ENCODE measurements around the gene ITPK1. TPM values are rescaled to one million over a fixed set of nuclear protein-coding genes. Genes with fewer than 3 reads are reported as not detected.
A peak's percentile ranks its signal among the peaks of the same experiment; 100 is the strongest.

The ITPK1 gene
- total and polyA plus RNA-seq, 10 of the 15 experiments (the other 5 are each of a cell fraction or from before 2014, with no cell fraction given), result 1.3 to 73.2 (median 27.0) TPM

- TF ChIP-seq ZBTB33 (IDR thresholded peaks at IDR 0.05) (no peak), TCF7 (IDR thresholded peaks at IDR 0.05; ENCODE audit: borderline replicate concordance) (no peak), SP1 (IDR thresholded peaks at IDR 0.05; ENCODE audit: low read depth, low read length) (no peak), EED (IDR thresholded peaks at IDR 0.05; ENCODE audit: low read depth) (peak; percentile 60; the same call in 1 of the 2 replicates), MEF2A (IDR thresholded peaks at IDR 0.05; ENCODE audit: insufficient read depth, low read depth, low read length) (0 out of 2 replicates have a peak, but pooled peaks have one; percentile 8), POLR2A (IDR thresholded peaks at IDR 0.05; ENCODE audit: low read depth, low read length) (peak; percentile 54), SPI1 (IDR thresholded peaks at IDR 0.05; ENCODE audit: borderline replicate concordance, insufficient read depth, low read depth, low read length) (peak; percentile 65; the same call in 1 of the 2 replicates), YY1 (IDR thresholded peaks at IDR 0.05; ENCODE audit: low read depth, low read length) (peak; percentile 74), ZBTB4 (CRISPR knock-in tag; IDR thresholded peaks at IDR 0.05) (no peak), SIN3A (IDR thresholded peaks at IDR 0.05; ENCODE audit: low read depth, low read length) (no peak), GATAD2B (conservative IDR thresholded peaks at IDR 0.05; ENCODE audit: low read depth) (0 out of 2 replicates have a peak, but pooled peaks have one; percentile 29), SUZ12 (IDR thresholded peaks at IDR 0.05; ENCODE audit: unreplicated experiment) (no peak), PKNOX1 (IDR thresholded peaks at IDR 0.05) (peak; percentile 70), IKZF1 (conservative IDR thresholded peaks at IDR 0.05) (peak; percentile 29; the same call in 1 of the 2 replicates), EZH2 (IDR thresholded peaks at IDR 0.05; ENCODE audit: borderline replicate concordance, control insufficient read depth, low read depth, low read length) (no peak), ZZZ3 (IDR thresholded peaks at IDR 0.05; ENCODE audit: control insufficient read depth, insufficient read length, low read depth) (no peak), ZBTB40 (IDR thresholded peaks at IDR 0.05; ENCODE audit: borderline replicate concordance) (no peak)
Measured at GRCh38 chr14:93073910-93074769, 41.6 kb downstream of the ITPK1 start (continued).

Measured in GM12878 (cell line).